Peyer's patch (tissue), 4 donors: ENCODE measurements around the gene RIMBP2. TPM values are rescaled to one million over a fixed set of nuclear protein-coding genes. Genes with fewer than 3 reads are reported as not detected.

Experiments used
- DNase-seq, 3 donors: peaks; one replicate each; pipeline ENCODE4 v3.0.0-alpha.2; 2017 to 2019
- H3K27ac ChIP-seq, 4 donors: fragments of 200-600 bp; sonication (generic); one replicate each; pipeline ENCODE4 v1.5.1; 2016 to 2019
- H3K27me3 ChIP-seq, 2 donors: fragments of 200-600 bp; sonication (generic); one replicate each; pipeline ENCODE4 v1.5.1; 2019
- H3K36me3 ChIP-seq, 3 donors: fragments of 200-600 bp; sonication (generic); one replicate each; pipeline ENCODE4 v1.5.1; 2016 to 2019
- H3K4me1 ChIP-seq, 4 donors: fragments of 200-600 bp; sonication (generic); one replicate each; pipeline ENCODE4 v1.5.1; 2016 to 2019
- H3K4me3 ChIP-seq, 4 donors: fragments of 200-600 bp; sonication (generic); 1 replicate in 3 of 4; 2 replicates in 1 of 4; pipeline ENCODE4 v1.5.1; 2016 to 2019; ENCODE audit warnings: mild to moderate bottlenecking in 1 of 4
- H3K9me3 ChIP-seq, 4 donors: fragments of 200-600 bp; sonication (generic); one replicate each; pipeline ENCODE4 v1.5.1; 2016 to 2019; ENCODE audit warnings: mild to moderate bottlenecking in 1 of 4
- CTCF ChIP-seq, 6 experiments: fragments of 450-650 bp in 4 of 6; fragments of 200-600 bp in 2 of 6; sonication (generic) in 1 of 6; IDR thresholded peaks; one replicate each; pipeline ENCODE4 v1.5.1; 2017 to 2019; ENCODE audit warnings: antibody characterized with exemption in 6 of 6, mild to moderate bottlenecking in 3 of 6, moderate library complexity in 1 of 6
- POLR2A ChIP-seq, 2 donors: fragments of 450-650 bp; IDR thresholded peaks; one replicate each; pipeline ENCODE4 v1.5.1; 2017; ENCODE audit warnings: antibody characterized with exemption in 2 of 2, mild to moderate bottlenecking in 2 of 2, moderate library complexity in 2 of 2
- total RNA-seq, 4 donors: library from RNA; depleted of rRNA; stranded (reverse); fragments of >200 nt; gene quantifications; one replicate each; pipeline ENCODE4 v1.1.0, GENCODE V29; 2016

Gene RIMBP2
- total RNA-seq, 4 donors from 2014 or later, result 8.8 to 19.8 (median 16.0) TPM

- Histone ChIP-seq H3K4me1 (no peaks in the 10 kb centered on the region), H3K36me3 (no peaks in the 10 kb centered on the region), H3K9me3 (no peaks in the 10 kb centered on the region), H3K27me3 (no peaks in the 10 kb centered on the region), H3K27ac (no peak overlapping the region), H3K4me3 (no peak overlapping the region)
- no peak for DNase-seq
- TF ChIP-seq POLR2A (IDR thresholded peaks at IDR 0.05) (no peak), CTCF (IDR thresholded peaks at IDR 0.05) (no peak)
These were observed 194.5 kb downstream of the RIMBP2 start for GRCh38 chr12:130521375-130522124.

- Histone ChIP-seq H3K4me1 (no peaks in the 10 kb centered on the region), H3K27me3 (no peaks in the 10 kb centered on the region), H3K27ac (no peak overlapping the region), H3K4me3 (no peak overlapping the region), H3K9me3 (no peaks in the 10 kb centered on the region), H3K36me3 (no peaks in the 10 kb centered on the region)
- TF ChIP-seq CTCF (IDR thresholded peaks at IDR 0.05), result no peak
- TF ChIP-seq POLR2A (IDR thresholded peaks at IDR 0.05), result no peak
- no peak for DNase-seq
These were observed 195.3 kb downstream of the RIMBP2 start for GRCh38 chr12:130520784-130521183.

DNA sequence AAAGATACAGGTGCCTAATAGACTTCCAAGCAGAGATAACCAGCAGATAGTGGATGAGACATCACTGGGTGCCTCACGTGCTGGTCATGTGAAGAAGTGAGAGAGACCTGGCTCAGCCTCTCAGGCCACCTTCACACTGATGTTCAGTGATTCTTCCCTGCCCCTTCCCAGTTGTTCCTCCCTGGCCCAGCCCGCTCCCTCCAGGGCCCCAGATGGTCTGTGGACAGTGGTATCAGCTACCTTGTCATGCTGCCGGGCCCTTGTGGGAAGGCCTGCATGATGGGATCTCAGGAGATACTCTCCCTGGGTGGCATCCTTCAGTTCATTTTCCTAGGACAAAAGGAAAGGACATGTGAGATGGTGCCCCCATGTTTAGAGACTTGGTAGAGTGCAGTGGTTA is 198.5 kb downstream of the RIMBP2 start:
- Histone ChIP-seq H3K4me1 (no peaks in the 10 kb centered on the region), H3K36me3 (no peaks in the 10 kb centered on the region), H3K9me3 (no peaks in the 10 kb centered on the region), H3K27ac (no peak overlapping the region), H3K27me3 (no peaks in the 10 kb centered on the region), H3K4me3 (no peak overlapping the region)
- TF ChIP-seq CTCF (IDR thresholded peaks at IDR 0.05), result no peak
- no peak for TF ChIP-seq POLR2A (IDR thresholded peaks at IDR 0.05)
- DNase-seq, result no peak

- H3K4me1 ChIP-seq, result no peaks in the 10 kb centered on the region
- no peak for DNase-seq
- H3K4me3 ChIP-seq, result no peak overlapping the region
- H3K27ac ChIP-seq, result no peak overlapping the region
- H3K9me3 ChIP-seq, result no peaks in the 10 kb centered on the region
- TF ChIP-seq CTCF (IDR thresholded peaks at IDR 0.05), result no peak
- H3K36me3 ChIP-seq, result no peaks in the 10 kb centered on the region
- H3K27me3 ChIP-seq, result no peaks in the 10 kb centered on the region
These were observed 201.9 kb downstream of the RIMBP2 start for GRCh38 chr12:130514149-130514551.

DNA sequence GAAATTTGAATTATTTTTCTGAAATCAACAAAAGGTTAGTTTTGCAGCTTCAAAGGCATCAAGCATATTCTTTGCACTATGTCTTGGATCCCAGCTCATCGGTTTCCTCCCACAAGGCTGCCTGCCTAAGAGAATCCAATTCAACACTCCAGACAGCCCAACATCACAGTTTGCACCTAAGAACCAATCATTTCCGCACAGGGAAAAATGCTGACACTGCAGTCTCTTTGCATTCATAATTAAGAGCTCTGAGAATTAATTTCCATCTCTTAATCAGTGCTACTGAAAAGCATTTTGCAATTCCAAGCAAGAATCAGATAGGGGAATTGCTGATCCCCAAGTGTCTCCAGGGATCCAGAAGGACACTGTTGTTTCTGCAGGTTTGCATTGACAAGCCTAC is 202.5 kb downstream of the RIMBP2 start:
- no peaks in the 10 kb centered on the region for H3K4me1 ChIP-seq
- DNase-seq, result no peak
- H3K36me3 ChIP-seq, result no peaks in the 10 kb centered on the region
- no peaks in the 10 kb centered on the region for H3K9me3 ChIP-seq
- H3K27me3 ChIP-seq, result no peaks in the 10 kb centered on the region
- no peak overlapping the region for H3K27ac ChIP-seq
- no peak for TF ChIP-seq CTCF (IDR thresholded peaks at IDR 0.05)
- TF ChIP-seq POLR2A (IDR thresholded peaks at IDR 0.05), result no peak
- no peak overlapping the region for H3K4me3 ChIP-seq

DNA sequence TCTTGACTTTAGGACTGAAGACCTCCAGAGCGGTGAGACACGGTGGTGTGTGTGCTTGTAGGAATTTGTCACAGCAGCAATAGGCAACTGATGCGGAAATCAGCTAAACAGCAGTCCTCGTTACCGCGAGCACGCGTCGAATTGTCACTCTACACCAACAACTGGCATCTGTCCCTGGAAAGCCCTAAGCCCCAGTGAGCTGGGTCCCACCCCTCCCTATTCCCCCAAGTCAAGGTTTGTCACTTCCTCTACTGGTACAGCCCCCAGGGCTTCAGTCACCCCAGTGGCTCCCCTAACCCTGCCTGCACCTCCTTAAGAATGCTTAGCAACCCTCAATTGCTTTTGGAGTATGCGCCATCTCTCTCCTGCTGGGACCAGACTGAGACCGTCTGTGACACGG is 204.8 kb downstream of the RIMBP2 start:
- H3K36me3 ChIP-seq, result no peaks in the 10 kb centered on the region
- no peak for DNase-seq
- H3K9me3 ChIP-seq, result no peaks in the 10 kb centered on the region
- no peak overlapping the region for H3K27ac ChIP-seq
- no peaks in the 10 kb centered on the region for H3K4me1 ChIP-seq
- H3K4me3 ChIP-seq, result no peak overlapping the region
- no peaks in the 10 kb centered on the region for H3K27me3 ChIP-seq
- TF ChIP-seq CTCF (IDR thresholded peaks at IDR 0.05) (no peak), POLR2A (IDR thresholded peaks at IDR 0.05) (no peak)
